ENCODE data around the gene CFAP126. TPM values are rescaled to one million over a fixed set of nuclear protein-coding genes. Genes with fewer than 3 reads are reported as not detected.
A peak's percentile ranks its signal among the peaks of the same experiment; 100 is the strongest.
"Not testable (repeated sequence)": the region's sequence is repeated elsewhere in the genome, so short reads cannot be mapped to it uniquely, and the experiment has no call there.

The CFAP126 gene
- total and polyA plus RNA-seq, 12 donors = 0.28 to 0.29 TPM; not detected in 10

GRCh38 chr1:161330346-161330745 lies 37.3 kb downstream of the CFAP126 start:
- no peak for TF ChIP-seq CTCF (IDR thresholded peaks at IDR 0.05)
- peak in 1 of 7 donors; percentile 19 for DNase-seq
- no peak overlapping the region for H3K27ac ChIP-seq
- no peaks in the 10 kb centered on the region for H3K27me3 ChIP-seq
- H3K9me3 ChIP-seq (replicated peaks in 1 of 3) = no peaks in the 10 kb centered on the region
- peaks cover 0 to 87% of the 10 kb centered on the region in 2 donors for H3K36me3 ChIP-seq (replicated peaks in 1 of 2)
- H3K4me1 ChIP-seq (replicated peaks in 1 of 2) = peaks cover 0 to 3% of the 10 kb centered on the region in 2 donors
- WGBS, 4 donors = 55 to 81% (median 76%) methylated on average over 4 of the region's 4 CpGs
- H3K4me3 ChIP-seq = no peak overlapping the region
- intact Hi-C loops (cut with DNase I) = no loop called here

GRCh38 chr1:161324020-161324419 lies 43.7 kb downstream of the CFAP126 start:
- 86 to 89% (median 87%) methylated on average over 4 of the region's 4 CpGs for WGBS, 4 donors
- TF ChIP-seq CTCF (IDR thresholded peaks at IDR 0.05) (no peak), POLR2A (IDR thresholded peaks at IDR 0.05) (no peak)
- DNase-seq = no peak
- H3K36me3 ChIP-seq (replicated peaks in 1 of 2) = peaks cover 0 to 43% of the 10 kb centered on the region in 2 donors
- H3K27me3 ChIP-seq = no peaks in the 10 kb centered on the region
- no peak overlapping the region for H3K27ac ChIP-seq
- no peak overlapping the region for H3K4me3 ChIP-seq
- H3K9me3 ChIP-seq (replicated peaks in 1 of 3) = no peaks in the 10 kb centered on the region
- peaks cover 0 to 3% of the 10 kb centered on the region in 2 donors for H3K4me1 ChIP-seq (replicated peaks in 1 of 2)
- intact Hi-C loops (cut with DNase I) = no loop called here

- H3K4me1 ChIP-seq (replicated peaks in 1 of 2) = peaks cover 10 to 31% of the 10 kb centered on the region in 2 donors
- WGBS, 4 donors = 81 to 84% (median 82%) methylated on average over 17 of the region's 17 CpGs
- DNase-seq; H3K27me3 ChIP-seq; H3K4me3 ChIP-seq; H3K27ac ChIP-seq; H3K9me3 ChIP-seq (replicated peaks in 1 of 3); intact Hi-C loops (cut with DNase I); H3K36me3 ChIP-seq (replicated peaks in 1 of 2): not testable (repeated sequence)
Observed at GRCh38 chr1:161315841-161316674, 51.6 kb downstream of the CFAP126 start.

Small RNAs within 50 kb of the gene (small RNA-seq; reads per million reads assigned to genes)
- gene AL592295.2 (0 reads per million in 2 donors), gene RNU6-481P (0 reads per million in 2 donors)

Other genes with a start within 250 kb of the CFAP126 start
- gene PFDN2, start 249.8 kb downstream of the CFAP126 start, total RNA-seq = 100 to 1,000 TPM in 1 of 9 donors, 10 to 100 TPM in 8; 33.6 to 103 (median 52.4) TPM
- gene PFDN2, start 249.8 kb downstream of the CFAP126 start, polyA plus RNA-seq = 100 to 1,000 TPM in 2 of 3 donors, 10 to 100 TPM in 1; 85.9 to 452 (median 363) TPM
- 100 to 1,000 TPM in 6 of 9 donors, 10 to 100 TPM in 3; 77.1 to 122 (median 106) TPM for gene NIT1, start 249.8 kb downstream of the CFAP126 start, total RNA-seq
- gene NIT1, start 249.8 kb downstream of the CFAP126 start, polyA plus RNA-seq = 100 to 1,000 TPM in 1 of 3 donors, 10 to 100 TPM in 2; 72.2 to 147 (median 88.6) TPM
- gene DEDD, start 235.2 kb downstream of the CFAP126 start, total RNA-seq = 10 to 100 TPM; 22.0 to 38.2 (median 31.5) TPM
- gene DEDD, start 235.2 kb downstream of the CFAP126 start, polyA plus RNA-seq = 10 to 100 TPM; 30.9 to 35.0 (median 33.1) TPM
- gene UFC1, start 213.9 kb downstream of the CFAP126 start, total RNA-seq = 100 to 1,000 TPM in 6 of 9 donors, 10 to 100 TPM in 3; 59.0 to 127 (median 106) TPM
- 100 to 1,000 TPM; 121 to 166 (median 126) TPM for gene UFC1, start 213.9 kb downstream of the CFAP126 start, polyA plus RNA-seq
- gene USP21, start 208.4 kb downstream of the CFAP126 start, total RNA-seq = 10 to 100 TPM; 12.0 to 44.0 (median 27.5) TPM
- gene USP21, start 208.4 kb downstream of the CFAP126 start, polyA plus RNA-seq = 10 to 100 TPM; 19.3 to 44.9 (median 41.5) TPM
- 10 to 100 TPM; 19.4 to 56.2 (median 36.1) TPM for gene PPOX, start 201.4 kb downstream of the CFAP126 start, total RNA-seq
- 100 to 1,000 TPM in 2 of 3 donors, 10 to 100 TPM in 1; 13.2 to 268 (median 150) TPM for gene PPOX, start 201.4 kb downstream of the CFAP126 start, polyA plus RNA-seq
- 10 to 100 TPM; 25.8 to 38.8 (median 30.0) TPM for gene B4GALT3, start 190.4 kb downstream of the CFAP126 start, total RNA-seq
- gene B4GALT3, start 190.4 kb downstream of the CFAP126 start, polyA plus RNA-seq = 10 to 100 TPM; 21.9 to 35.9 (median 26.6) TPM
- 10 to 100 TPM in 6 of 9 donors, 1 to 10 TPM in 2, under 1 TPM in 1; 0.67 to 29.2 (median 10.3) TPM for gene ADAMTS4, start 168.8 kb downstream of the CFAP126 start, total RNA-seq
- 10 to 100 TPM in 1 of 3 donors, 1 to 10 TPM in 2; 1.7 to 16.1 (median 9.3) TPM for gene ADAMTS4, start 168.8 kb downstream of the CFAP126 start, polyA plus RNA-seq
- gene NDUFS2, start 165.5 kb downstream of the CFAP126 start, total RNA-seq = 100 to 1,000 TPM; 133 to 305 (median 191) TPM
- 100 to 1,000 TPM in 1 of 3 donors, 10 to 100 TPM in 2; 78.3 to 175 (median 99.2) TPM for gene NDUFS2, start 165.5 kb downstream of the CFAP126 start, polyA plus RNA-seq
- gene FCER1G, start 152.6 kb downstream of the CFAP126 start, total RNA-seq = 100 to 1,000 TPM in 4 of 9 donors, 10 to 100 TPM in 4, 1 to 10 TPM in 1; 5.5 to 239 (median 79.4) TPM
- 100 to 1,000 TPM; 127 to 232 (median 180) TPM for gene FCER1G, start 152.6 kb downstream of the CFAP126 start, polyA plus RNA-seq
- 1 to 10 TPM in 2 of 9 donors, under 1 TPM in 2, not detected in 5; 0.55 to 2.0 (median 1.0) TPM for gene APOA2, start 144.2 kb downstream of the CFAP126 start, total RNA-seq
- gene APOA2, start 144.2 kb downstream of the CFAP126 start, polyA plus RNA-seq = 1 to 10 TPM in 1 of 3 donors, not detected in 2; 4.1 TPM
- gene TOMM40L, start 141.8 kb downstream of the CFAP126 start, total RNA-seq = 10 to 100 TPM in 6 of 9 donors, 1 to 10 TPM in 3; 7.0 to 18.4 (median 12.1) TPM
- gene TOMM40L, start 141.8 kb downstream of the CFAP126 start, polyA plus RNA-seq = 10 to 100 TPM in 2 of 3 donors, 1 to 10 TPM in 1; 7.2 to 13.2 (median 10.1) TPM
- under 1 TPM in 1 of 9 donors, not detected in 8; 0.50 TPM for gene NR1I3, start 129.7 kb downstream of the CFAP126 start, total RNA-seq
- gene NR1I3, start 129.7 kb downstream of the CFAP126 start, polyA plus RNA-seq = under 1 TPM in 1 of 3 donors, not detected in 2; 0.16 TPM
- under 1 TPM in 4 of 9 donors, not detected in 5; 0.11 to 0.39 (median 0.33) TPM for gene PCP4L1, start 109.1 kb downstream of the CFAP126 start, total RNA-seq
- gene PCP4L1, start 109.1 kb downstream of the CFAP126 start, polyA plus RNA-seq = under 1 TPM in 2 of 3 donors, not detected in 1; 0.13 to 0.27 TPM
- 10 to 100 TPM in 1 of 9 donors, 1 to 10 TPM in 6, under 1 TPM in 2; 0.66 to 10.3 (median 3.1) TPM for gene MPZ, start 57.9 kb downstream of the CFAP126 start, total RNA-seq
- gene MPZ, start 57.9 kb downstream of the CFAP126 start, polyA plus RNA-seq = 1 to 10 TPM; 4.1 to 9.5 (median 7.9) TPM
- gene SDHC, start 53.5 kb downstream of the CFAP126 start, total RNA-seq = 100 to 1,000 TPM in 7 of 9 donors, 10 to 100 TPM in 2; 45.0 to 434 (median 293) TPM
- gene SDHC, start 53.5 kb downstream of the CFAP126 start, polyA plus RNA-seq = 100 to 1,000 TPM in 1 of 3 donors, 10 to 100 TPM in 2; 57.8 to 404 (median 63.6) TPM
- gene FCGR2A, start 137.6 kb upstream of the CFAP126 start, total RNA-seq = 100 to 1,000 TPM in 5 of 9 donors, 10 to 100 TPM in 3, 1 to 10 TPM in 1; 6.5 to 120 (median 109) TPM
- 10 to 100 TPM; 21.2 to 72.5 (median 23.7) TPM for gene FCGR2A, start 137.6 kb upstream of the CFAP126 start, polyA plus RNA-seq
- gene HSPA6, start 156.7 kb upstream of the CFAP126 start, total RNA-seq = 1 to 10 TPM in 8 of 9 donors, under 1 TPM in 1; 0.61 to 8.0 (median 3.5) TPM
- 10 to 100 TPM in 1 of 3 donors, 1 to 10 TPM in 1, under 1 TPM in 1; 0.92 to 12.8 (median 4.7) TPM for gene HSPA6, start 156.7 kb upstream of the CFAP126 start, polyA plus RNA-seq
- 100 to 1,000 TPM in 6 of 9 donors, 10 to 100 TPM in 2, 1 to 10 TPM in 1; 3.1 to 184 (median 124) TPM for gene FCGR3A, start 181.9 kb upstream of the CFAP126 start, total RNA-seq
- gene FCGR3A, start 181.9 kb upstream of the CFAP126 start, polyA plus RNA-seq = 100 to 1,000 TPM in 1 of 3 donors, 10 to 100 TPM in 2; 18.1 to 103 (median 30.1) TPM